ENCODE measurements around the gene KCND3.
A peak's percentile ranks its signal among the peaks of the same experiment; 100 is the strongest.

Gene KCND3

DNA sequence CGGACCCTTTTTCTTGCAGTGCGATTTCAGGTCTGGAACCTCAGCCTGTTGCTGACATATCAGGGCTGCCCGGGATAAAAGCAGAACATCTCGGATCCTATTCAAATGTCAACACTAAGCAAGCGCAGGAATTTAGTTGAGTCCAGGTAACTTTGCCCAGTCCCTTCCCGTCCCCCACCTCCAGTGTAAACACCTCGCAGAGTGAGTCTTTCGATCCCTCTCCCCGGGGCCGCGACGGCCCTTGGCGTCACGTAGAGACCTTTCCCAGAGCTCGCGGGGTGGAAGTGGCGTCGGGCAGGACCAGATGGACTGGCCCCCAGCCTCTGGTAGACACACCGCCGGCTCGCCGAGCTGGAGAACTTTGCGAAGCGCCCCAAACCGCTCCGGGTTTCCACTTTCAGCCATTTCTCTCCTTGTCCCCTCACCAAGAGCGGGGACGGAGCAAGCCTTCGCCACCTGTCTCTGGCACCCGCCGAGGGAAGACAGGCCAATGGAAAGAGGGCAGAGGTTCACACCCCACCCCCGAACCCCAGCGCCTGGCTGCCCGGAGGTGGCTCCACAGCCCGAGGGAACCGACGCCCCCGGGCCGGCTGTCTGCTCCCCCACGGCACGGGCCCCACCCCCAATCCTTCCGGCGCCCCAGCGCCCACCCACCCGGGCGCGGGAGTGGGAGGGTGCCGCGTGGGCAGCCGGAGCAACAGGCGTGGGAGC lies 570 bp downstream of the KCND3 start:
- DNase-seq (ENCODE audit: low spot score): no peak

DNA sequence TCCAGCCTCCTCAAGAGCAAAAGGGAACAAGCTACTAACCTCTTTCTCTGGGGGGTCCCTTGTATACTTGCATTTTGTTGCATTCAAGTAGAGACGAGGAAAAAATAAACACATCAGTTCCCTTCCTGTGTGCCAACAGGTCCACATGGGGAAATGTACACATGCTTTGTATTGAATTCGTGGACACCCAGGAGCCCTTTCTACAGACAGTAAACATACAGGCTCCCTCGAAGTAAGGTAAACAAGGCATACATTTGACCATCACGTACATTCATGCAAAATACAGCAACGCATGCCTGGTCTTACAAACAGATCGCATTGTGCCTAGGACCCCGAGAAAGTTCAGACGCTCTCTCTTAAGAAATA lies 1.1 kb downstream of the KCND3 start:
- DNase-seq (ENCODE audit: low spot score): no peak

DNA sequence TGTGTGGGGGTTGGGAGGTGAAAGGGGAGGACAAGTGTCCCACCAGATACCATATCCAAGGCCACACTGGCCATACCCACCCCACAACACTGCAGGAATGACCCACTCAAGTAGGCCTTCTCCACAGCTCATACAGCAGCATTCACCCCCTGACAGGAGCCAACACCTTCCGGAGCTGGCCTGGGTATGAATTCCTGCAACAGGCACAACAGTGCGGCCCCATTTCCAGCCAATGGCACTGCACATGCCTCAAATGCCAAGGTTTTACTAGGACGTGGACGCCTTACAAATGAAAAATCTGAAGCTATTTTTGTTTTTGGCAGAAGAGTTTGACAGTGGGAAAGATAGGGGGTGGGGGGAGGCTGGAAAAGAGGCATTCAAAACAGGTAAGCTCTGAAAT lies 2.0 kb downstream of the KCND3 start:
- no peak for DNase-seq (ENCODE audit: low spot score)

DNA sequence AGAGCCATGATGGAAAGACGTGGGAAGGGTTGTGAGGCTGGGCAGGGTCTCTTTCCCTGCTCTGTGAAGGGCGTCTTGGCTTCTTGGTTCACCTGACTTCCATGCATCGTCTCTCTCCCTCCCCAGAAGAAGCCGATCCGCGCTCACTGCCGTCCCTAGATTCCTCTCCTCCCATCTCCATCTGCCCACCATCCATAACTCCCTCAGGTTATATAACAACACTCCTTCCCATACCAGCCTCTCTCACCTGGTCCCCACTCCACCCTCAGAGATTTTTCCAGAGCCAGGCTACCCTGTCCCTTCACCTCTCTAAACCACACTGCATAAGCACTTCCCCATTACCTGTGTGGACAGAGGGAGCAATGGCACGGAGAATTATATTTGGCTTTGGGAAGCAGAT lies 6.0 kb downstream of the KCND3 start:
- DNase-seq (ENCODE audit: low spot score): no peak

DNA sequence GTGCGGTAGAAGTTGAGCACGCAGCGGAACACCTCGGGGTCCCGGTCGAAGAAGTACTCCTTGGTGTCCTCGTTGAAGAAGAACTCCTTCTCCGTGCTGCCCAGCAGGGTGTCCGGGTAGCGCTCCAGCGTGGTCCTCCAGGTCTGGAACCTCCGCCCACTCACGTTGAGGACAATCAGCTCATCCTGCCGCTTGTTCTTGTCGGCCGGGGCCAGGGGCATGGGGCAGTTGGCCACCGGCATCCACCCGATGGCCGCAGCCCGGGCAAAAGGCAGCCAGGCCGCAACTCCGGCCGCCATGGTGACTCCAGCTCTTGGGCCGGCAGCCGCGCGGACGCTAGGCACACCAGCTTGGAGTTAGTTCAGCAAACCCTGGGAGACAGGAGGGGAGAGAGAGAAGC lies 7.0 kb downstream of the KCND3 start:
- DNase-seq (ENCODE audit: low spot score): no peak

DNA sequence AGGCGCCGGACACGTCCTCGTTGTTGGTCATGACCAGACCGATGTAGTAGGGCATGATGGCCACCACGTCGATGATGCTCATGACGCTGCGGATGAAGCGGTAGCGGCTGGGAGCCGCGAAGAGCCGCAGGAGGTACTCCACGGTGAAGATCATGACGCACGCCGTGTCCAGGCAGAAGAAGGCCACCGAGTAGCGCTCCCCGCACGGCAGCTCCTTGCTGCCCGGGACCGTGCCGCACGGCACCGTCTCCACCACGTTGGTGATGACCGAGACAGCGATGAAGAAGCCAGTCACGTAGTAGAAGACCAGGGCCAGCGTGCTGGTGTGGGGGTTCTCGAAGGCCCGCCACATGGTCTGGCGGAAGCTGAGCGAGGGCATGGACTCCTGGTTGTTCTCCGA lies 7.6 kb downstream of the KCND3 start:
- DNase-seq (ENCODE audit: low spot score): no peak

DNA sequence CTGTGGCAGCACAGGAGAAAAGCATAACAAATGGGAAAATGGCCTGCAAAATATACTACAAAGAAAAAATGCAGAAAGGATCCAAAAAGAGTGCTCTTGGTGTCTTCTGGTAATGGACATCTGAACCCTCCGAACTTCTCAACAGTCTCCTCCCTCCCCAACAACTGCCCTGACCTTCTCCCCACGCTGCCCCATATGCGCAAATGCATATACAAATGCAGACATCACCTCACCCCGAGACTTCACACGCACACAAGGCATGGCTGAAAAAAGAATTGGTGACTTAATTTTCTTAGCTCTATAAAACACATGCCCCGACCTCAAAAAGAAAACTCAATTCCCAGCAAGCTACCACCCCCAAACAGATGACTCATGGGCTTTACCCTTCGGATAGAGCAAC lies 8.4 kb downstream of the KCND3 start:
- no peak for DNase-seq (ENCODE audit: low spot score)

DNA sequence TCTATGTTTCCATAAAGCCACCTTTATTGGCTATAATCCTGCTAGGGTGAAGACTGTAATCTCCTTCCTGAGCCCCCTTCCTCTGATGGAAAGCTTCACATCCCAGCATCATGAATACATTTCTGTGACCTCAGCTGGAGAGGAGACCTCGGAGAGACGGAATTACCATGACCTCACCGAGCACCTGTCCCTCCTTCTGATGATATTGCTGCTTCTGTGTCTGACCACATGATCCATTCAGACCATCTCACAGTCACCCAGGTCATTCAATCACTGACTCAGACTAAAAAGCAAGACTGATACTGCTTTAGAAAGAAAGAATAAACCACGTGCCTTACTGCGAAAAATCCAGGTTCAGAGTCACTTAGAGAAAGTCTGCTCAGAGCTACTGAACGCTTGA lies 8.8 kb downstream of the KCND3 start:
- no peak for DNase-seq (ENCODE audit: low spot score)

DNA sequence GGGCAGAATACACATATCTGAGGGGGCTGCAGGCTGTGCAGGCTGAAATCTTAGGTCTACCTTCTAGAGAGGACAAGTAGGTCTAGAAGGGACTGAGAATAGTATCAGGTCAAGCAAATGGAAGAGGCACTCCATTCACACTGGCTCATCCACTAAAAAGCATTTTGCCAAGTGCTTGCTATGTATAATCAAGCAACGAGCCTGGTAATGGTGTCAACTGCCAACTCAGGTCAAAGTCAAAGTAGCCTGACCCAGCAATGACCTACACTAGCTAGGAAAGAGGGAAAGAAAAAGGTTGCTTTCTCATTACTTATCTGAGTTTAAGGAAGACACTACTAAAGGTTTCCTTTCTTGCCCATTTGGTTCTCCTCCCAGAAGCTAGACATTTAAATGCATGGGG lies 10.8 kb downstream of the KCND3 start:
- DNase-seq (ENCODE audit: low spot score): no peak

DNA sequence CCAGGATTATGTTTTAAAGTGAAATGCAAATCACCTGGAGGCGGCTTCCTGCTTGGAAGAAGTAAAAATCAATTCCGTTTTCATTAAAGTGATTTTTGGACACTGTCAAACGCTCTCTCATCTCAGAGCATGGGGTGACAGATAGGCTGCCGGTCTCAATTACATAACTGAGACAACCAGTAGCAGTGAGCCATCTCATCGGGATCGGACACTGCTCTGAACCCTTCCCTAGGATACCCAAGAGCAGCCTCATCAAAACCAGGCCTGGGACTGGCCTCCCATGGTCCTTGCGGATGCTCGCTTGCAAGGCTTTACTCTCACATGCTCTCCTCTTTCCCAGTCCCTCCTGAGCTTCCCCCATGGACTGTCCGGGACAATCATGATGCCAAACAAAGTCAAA lies 12.1 kb downstream of the KCND3 start:
- no peak for DNase-seq (ENCODE audit: low spot score)

DNA sequence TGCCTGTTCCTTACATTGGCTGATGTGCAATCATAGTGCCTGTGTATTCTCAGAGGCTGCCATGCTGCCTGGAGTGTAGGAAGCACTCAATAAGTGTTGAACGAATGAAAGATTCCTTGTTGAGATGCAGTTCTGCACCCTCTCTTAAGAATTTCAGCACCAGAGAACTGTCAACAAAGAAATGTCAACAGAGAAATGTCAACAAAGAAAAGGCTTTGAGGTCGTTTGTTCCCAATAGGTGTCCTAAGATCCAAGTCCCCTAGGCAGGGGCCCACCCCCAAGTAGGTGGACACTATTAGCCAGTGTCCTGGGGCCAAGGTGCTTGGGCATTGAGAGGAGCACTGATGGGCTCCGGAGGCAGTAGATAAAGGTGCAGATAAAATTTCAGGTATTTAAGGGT lies 12.6 kb downstream of the KCND3 start:
- no peak for DNase-seq (ENCODE audit: low spot score)

DNA sequence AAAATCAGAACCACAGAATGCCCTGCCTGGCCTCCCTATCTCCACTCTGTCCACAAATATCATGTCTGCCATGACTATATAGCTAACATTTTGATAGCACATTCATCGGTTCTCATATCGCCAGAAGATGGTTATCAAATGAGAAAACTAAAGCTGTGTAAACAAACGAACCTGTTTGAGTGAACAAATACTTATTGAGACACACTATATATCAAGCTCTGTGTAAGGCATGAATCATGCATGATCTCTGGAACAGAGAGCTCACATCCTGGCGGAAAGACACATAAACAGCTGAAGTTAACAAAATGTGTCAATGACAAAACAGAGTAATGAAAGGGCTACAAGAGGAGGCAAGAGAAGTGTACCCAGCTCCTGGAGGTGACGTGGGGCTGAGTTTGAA lies 13.1 kb downstream of the KCND3 start:
- no peak for DNase-seq (ENCODE audit: low spot score)

DNA sequence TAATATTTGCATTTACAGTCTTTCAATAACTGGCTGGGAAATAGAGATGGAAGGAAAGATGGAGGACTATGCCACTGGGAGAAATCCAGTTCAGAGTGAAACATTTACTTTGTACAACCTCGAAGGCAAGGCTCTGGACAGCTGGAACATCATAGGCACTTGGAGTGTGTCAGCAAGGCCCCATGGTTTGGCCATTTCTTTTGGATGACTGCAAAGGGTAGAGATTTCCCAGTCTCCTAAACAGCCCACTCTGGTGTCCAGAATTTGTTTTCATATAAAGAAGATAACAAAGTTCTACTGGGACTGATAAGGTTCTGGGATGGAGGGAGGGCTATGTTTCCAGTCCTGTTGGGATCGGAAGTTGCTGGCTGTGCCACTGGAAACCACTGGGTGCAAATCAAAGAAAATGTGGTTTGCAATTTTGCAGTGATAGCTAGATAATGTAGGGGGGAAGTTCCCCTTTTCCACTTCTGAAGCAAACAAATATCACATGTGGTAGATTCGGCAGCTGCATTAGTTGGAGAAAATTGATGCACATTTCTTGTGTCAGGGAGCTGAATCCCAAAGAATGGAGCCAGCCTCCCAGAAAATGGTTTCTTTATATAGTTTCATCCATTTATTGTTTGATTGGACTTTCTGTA lies 16.2 kb downstream of the KCND3 start:
- no peak for DNase-seq (ENCODE audit: low spot score)

DNA sequence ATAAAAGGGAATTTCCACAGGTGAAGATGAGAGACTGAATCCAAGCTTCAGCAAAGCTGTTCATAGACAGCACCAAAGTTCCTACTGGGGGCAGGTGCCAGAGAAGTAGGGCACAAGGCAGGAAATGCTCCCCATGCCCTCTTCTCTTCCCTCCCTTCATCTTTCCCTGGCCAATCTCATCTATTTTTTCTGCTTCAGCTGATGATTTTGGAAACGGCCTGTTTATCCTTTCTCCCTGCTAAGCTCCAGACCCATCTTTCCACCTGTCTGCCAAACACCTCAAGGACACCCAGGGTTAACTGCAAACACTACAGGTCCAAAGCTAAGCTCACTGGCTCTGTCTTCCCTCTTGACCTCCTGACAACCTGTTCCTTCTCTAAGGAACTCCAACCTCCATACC lies 18.1 kb downstream of the KCND3 start:
- no peak for DNase-seq (ENCODE audit: low spot score)

DNA sequence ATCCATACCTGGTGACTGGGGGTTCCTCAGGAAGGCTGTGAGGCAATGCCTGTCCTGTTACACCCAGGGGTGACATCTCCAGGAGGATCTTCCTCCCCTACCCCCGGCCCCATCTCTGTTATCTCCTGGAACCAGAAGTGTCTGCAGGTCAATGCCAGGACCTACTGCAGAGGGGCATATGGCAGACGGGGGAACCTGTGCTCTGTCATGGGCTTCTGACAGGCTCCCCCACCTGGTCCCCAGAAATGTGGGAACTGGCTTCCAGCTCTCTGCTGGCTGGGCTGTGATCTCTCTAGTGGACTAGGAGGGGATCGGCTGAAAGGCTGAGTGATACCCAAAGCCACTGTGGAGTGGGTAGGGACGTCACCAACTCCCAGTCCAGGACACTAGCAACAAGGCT lies 21.0 kb downstream of the KCND3 start:
- no peak for DNase-seq (ENCODE audit: low spot score)

DNA sequence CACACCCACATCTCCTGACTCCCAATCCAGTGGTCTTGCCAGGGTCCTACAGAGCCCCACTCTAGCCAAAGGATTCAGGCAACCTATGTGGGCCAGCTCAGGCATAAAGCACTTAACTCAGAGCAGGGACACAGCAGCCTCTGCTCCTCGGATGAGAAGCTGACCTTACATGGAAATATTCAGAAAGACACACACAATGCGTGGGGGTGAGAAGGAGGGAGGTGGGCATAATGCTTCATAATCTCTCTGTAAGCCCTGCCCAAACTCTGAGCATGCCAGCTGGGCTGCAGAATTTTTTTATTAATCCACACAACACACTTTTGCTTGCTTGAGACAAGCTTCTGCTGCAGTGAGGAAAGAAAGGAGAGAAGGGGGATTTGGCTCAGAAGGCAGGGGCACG lies 21.6 kb downstream of the KCND3 start:
- no peak for DNase-seq (ENCODE audit: low spot score)

DNA sequence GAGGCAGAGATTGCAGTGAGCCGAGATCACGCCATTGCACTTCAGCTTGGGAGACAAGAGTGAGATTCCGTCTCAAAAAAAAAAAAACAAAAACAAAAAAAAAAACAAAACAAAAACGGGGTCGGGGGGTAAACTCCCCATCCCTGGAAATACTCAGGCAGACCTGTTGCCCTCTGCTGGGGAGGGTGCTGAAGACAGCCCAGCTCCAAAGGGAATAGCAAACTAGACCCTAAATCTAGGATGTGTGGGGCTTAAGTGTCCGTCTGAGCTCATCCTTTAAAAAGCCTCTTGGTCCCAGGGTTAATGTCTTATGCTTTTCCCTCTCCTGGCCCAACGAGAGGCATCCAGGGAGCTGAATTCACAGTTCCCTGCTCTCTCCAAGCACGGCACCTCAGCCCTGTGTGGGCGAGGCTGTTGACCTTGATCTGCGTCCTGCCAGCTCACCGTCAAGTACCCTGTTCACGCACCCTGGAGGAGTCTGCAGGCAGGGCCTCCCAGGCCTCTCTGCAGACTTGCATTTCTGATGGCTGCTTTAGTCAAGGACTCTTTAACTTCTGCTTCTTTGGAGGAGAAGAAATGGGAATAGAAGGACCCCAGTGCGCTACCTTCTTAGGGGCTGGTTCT lies 22.3 kb downstream of the KCND3 start:
- DNase-seq (ENCODE audit: low spot score): no peak

DNA sequence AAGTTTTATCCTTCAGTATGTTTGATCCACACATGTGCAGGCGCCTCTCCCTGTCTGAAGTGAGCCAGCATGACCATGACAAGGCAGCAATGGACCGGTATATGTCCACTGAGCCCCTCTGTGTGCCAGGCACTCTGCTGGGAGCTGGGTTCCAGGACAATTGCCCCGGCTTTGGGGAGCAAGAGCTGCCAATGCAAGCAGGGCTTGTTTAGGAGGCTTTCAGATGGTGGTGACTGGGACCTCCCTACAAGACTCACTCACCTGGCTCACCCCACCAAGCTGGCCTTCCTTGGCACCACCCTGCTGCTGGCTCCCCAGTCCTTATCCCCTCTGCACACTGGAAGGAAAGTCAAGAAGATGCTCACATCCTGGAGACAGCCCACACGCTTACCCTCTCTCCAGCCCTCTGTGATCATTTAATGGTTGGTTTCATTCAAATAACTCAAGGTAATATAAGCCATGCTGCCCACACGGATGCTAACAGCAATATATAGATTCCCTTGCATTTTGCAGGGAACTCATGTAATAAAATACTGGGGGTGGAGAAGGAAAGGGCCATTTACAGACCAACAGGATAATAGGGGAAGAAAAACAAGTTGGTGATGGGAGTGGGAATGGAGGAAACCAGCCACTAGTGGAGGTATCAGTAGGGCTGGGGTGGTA lies 23.6 kb downstream of the KCND3 start:
- no peak for DNase-seq (ENCODE audit: low spot score)

DNA sequence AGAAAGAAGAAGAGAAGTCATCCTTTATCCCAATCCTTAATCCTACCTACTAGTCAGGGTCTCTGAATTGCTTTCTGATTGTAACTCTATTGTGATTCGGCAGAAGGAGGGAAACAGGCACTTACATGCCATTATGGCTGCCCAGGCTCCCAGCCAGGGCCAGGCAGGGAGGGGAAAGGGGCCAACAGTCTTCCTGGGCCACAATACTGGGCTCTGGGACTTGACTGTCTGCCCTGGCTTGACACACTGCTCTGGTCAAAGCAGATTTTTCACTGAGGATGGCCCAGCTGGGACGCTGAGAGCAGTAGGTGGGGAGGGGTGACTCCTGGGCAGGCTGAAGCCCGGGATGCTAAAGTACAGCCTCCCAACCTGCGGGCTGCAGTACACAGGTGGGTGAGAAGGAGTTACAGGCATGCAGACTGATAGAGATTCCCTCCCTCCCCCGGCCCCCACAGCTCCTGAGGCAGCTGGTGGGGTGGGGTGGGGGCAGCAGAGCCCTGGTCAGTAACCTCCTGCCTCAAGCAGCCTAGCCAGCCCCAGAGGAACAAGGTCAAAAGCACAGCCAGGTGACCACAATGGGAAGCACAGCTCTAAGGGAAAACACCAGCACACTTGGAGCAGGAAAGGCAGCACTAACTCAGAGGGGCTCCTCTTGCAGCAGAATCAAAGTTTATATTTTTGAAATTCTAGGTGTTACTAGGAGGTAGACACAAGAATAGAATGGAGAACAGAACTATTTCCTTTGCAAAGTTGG lies 25.3 kb downstream of the KCND3 start:
- DNase-seq (ENCODE audit: low spot score): peak; percentile 26

DNA sequence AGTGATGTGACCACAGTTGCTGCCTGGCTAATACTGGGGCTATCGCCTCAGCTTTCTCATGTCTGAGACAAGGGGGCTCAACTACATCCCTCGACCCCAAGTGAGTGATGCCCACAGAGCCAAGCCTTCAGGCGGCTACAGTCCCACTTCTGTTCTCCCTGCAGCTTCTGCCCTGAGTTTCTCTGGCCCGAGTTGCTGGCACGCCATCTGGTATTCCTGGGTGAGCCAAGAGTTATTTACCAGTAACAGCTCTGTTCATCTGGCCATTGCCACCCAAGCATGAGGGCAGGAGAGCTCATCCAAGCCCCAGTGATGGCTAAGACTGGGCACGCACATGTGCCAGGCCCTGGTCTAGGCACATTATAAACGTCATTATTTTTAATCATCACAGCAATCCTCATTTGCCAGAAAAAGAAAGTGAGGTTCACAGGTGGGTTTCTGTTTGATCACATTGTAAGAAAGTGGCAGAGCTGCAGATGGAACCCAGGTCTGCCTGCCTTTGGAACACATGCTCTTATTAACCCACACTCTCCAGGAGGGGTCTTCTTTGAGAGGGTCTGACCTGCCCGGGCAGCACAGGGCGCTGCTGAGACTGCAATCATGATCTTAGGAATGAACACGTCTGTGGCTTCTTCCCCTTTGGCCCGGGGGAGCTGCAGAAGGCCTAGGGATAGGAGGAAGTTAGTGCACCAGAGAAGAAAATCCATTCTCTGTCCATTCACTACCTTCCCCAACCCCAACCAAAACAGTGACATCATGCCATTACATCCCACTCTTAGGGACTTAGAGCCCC lies 27.5 kb downstream of the KCND3 start:
- DNase-seq (ENCODE audit: low spot score): peak; percentile 47

DNA sequence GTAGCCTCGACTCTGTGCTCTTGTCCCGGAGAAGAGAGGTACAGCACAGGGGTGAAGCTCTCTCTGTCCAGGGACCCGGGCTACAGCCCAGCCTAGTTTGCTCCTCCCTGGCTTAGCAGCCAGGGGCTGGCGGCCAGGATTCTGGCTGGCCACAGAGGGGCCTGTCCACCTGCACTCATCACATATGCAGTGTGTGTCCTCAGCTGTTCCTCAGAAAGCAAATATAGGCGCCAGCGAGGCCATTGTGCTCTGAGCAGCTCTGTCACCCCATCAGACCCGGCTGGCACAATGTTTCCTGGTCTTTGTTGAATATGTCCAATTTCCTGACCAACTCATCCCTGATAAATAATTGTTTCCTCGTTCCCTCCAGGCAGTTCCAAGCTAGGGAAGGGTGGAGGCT lies 28.5 kb downstream of the KCND3 start:
- DNase-seq (ENCODE audit: low spot score): peak; percentile 35

DNA sequence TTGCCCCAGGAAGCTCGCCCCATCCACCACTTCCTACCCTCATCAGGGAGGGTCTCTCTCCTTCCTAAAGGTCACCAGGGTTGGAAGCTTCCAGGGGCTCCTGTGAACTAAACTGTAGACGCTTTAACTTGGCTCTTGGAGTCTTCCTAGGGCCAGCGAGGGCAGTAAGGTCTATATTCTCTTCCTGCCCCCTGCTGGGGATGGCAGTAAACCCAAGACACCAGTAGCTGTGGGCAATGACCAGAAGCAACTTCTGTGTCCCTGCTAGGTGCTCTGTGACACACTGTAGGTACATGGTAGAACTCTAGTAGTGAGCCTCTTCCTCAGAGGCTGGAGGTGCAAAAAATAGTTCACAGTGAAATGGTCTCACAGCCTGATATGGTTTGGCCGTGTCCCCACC lies 30.0 kb downstream of the KCND3 start:
- no peak for DNase-seq (ENCODE audit: low spot score)

Measured in globus pallidus (tissue), 1 donor.